WTC11 (cell line): ENCODE results near the gene OR52I2. TPM values are rescaled to one million over a fixed set of nuclear protein-coding genes. Genes with fewer than 3 reads are reported as not detected.

Experiments
- ATAC-seq: fragments of 200-7000 bp; cut with Tn5 transposase; 2 replicates; pipeline ENCODE4 v1.10.0; 2021; ENCODE audit warnings: mild to moderate bottlenecking, moderate library complexity
- CTCF ChIA-PET: fragments of 300-600 bp; sonication (Branson Sonifier 250); formaldehyde crosslinking; loops from one replicate; lab custom pipeline; 2021; ENCODE audit warnings: antibody characterized with exemption; lab: Charles Lee
- POLR2A ChIA-PET: fragments of 350-600 bp; sonication (Branson Sonifier 250); formaldehyde crosslinking; loops from one replicate; lab custom pipeline; 2021; ENCODE audit warnings: antibody characterized with exemption; lab: Charles Lee
- DNase-seq: peaks from one replicate; pipeline ENCODE4 v3.0.0; 2021; ENCODE audit warnings: low spot score
- H3K27ac Mint-ChIP-seq: 2 replicates; pipeline ENCODE4 v1.8.0; 2021; ENCODE audit warnings: mixed read lengths
- H3K27me3 Mint-ChIP-seq: 2 replicates; pipeline ENCODE4 v1.8.0; 2021; ENCODE audit warnings: low read depth, mild to moderate bottlenecking, moderate library complexity, mixed read lengths
- H3K36me3 Mint-ChIP-seq: 2 replicates; pipeline ENCODE4 v1.8.0; 2021; ENCODE audit warnings: mixed read lengths
- H3K4me1 Mint-ChIP-seq: 2 replicates; pipeline ENCODE4 v1.8.0; 2022; ENCODE audit warnings: mixed read lengths
- H3K4me3 Mint-ChIP-seq: 2 replicates; pipeline ENCODE4 v1.8.0; 2021; ENCODE audit warnings: mild to moderate bottlenecking, moderate library complexity, mixed read lengths
- H3K9me3 Mint-ChIP-seq: 2 replicates; pipeline ENCODE4 v1.8.0; 2021; ENCODE audit warnings: mixed read lengths
- CBFB ChIP-seq: sonication (generic); formaldehyde crosslinking; IDR thresholded peaks from 2 replicates; pipeline ENCODE4 v1.8.1; 2022; ENCODE audit warnings: mild to moderate bottlenecking, low read depth, missing genetic modification reagents
- GABPB1 ChIP-seq: sonication (generic); formaldehyde crosslinking; IDR thresholded peaks from 2 replicates; pipeline ENCODE4 v1.8.1; 2023; ENCODE audit warnings: mild to moderate bottlenecking, missing genetic modification reagents
- HMGA2 ChIP-seq: fragments of 250-450 bp; sonication (Bioruptor Pico); IDR thresholded peaks from 2 replicates; pipeline ENCODE4 v1.4.0; 2021; ENCODE audit warnings: mild to moderate bottlenecking, moderate library complexity
- MXD4 ChIP-seq: fragments of 250-450 bp; sonication (Bioruptor Pico); IDR thresholded peaks from 2 replicates; pipeline ENCODE4 v1.8.0; 2021; ENCODE audit warnings: mild to moderate bottlenecking, moderate library complexity, borderline replicate concordance
- NFATC4 ChIP-seq: fragments of 250-450 bp; sonication (Bioruptor Pico); IDR thresholded peaks from 2 replicates; pipeline ENCODE4 v1.9.0; 2021; ENCODE audit warnings: mild to moderate bottlenecking
- NR3C1 ChIP-seq: sonication (generic); formaldehyde crosslinking; conservative IDR thresholded peaks from 2 replicates; pipeline ENCODE4 v1.8.1; 2023; ENCODE audit warnings: low read depth, mild to moderate bottlenecking, missing genetic modification reagents
- SMAD3 ChIP-seq: sonication (generic); formaldehyde crosslinking; IDR thresholded peaks from 2 replicates; pipeline ENCODE4 v1.8.0; 2022; ENCODE audit warnings: missing genetic modification reagents, mild to moderate bottlenecking, borderline replicate concordance
- SMAD4 ChIP-seq: sonication (generic); formaldehyde crosslinking; IDR thresholded peaks from 2 replicates; pipeline ENCODE4 v1.8.0; 2022; ENCODE audit warnings: mild to moderate bottlenecking, missing genetic modification reagents
- SOX15 ChIP-seq: fragments of 250-450 bp; sonication (Bioruptor Pico); IDR thresholded peaks from 2 replicates; pipeline ENCODE4 v1.9.0; 2021; ENCODE audit warnings: mild to moderate bottlenecking
- TEAD4 ChIP-seq: sonication (generic); formaldehyde crosslinking; IDR thresholded peaks from 2 replicates; pipeline ENCODE4 v1.8.0; 2022; ENCODE audit warnings: mild to moderate bottlenecking, missing genetic modification reagents
- total RNA-seq: library from RNA; stranded (reverse); gene quantifications from 3 replicates; pipeline ENCODE4 v1.2.3, GENCODE V29; 2021
- TF ChIP-seq, protein P1 (sequence below): sonication (generic); formaldehyde crosslinking; IDR thresholded peaks from 2 replicates; pipeline ENCODE4 v1.8.0; 2022; ENCODE audit warnings: missing genetic modification reagents
- TF ChIP-seq, protein P2 (sequence below): sonication (generic); formaldehyde crosslinking; IDR thresholded peaks from 2 replicates; pipeline ENCODE4 v1.8.1; 2023; ENCODE audit warnings: mild to moderate bottlenecking, missing genetic modification reagents, borderline replicate concordance
- TF ChIP-seq, protein P3 (sequence below): fragments of 250-450 bp; sonication (Bioruptor Pico); conservative IDR thresholded peaks from 2 replicates; pipeline ENCODE4 v1.9.0; 2021; ENCODE audit warnings: mild to moderate bottlenecking
- TF ChIP-seq, protein P4 (sequence below): fragments of 250-450 bp; sonication (Bioruptor Pico); IDR thresholded peaks from 2 replicates; pipeline ENCODE4 v2.1.2; 2022; ENCODE audit warnings: mild to moderate bottlenecking, moderate library complexity

Gene OR52I2
- total RNA-seq, 1 experiment from 2014 or later = not detected

DNA sequence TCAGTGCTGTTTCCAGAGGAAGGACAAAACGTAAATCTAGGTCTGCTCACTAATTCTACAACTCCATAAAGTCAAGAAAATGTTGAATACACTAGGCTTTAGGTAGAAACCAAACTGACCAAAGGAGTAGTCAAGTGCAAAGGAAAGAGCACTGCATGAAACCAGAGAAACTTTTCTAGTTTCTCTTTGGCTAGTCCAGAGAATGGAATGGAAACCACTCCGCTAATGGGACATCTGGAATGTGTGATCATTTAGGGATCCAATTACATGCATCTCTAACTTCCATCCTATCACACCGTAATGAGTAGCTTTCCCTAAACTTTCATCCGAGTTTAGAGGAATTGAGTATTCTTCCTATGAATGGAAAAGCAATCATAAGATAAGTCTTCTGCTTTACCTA lies 34.1 kb upstream of the OR52I2 start:
- H3K27ac Mint-ChIP-seq = no peak overlapping the region
- DNase-seq = no peak
- H3K36me3 Mint-ChIP-seq = no peaks in the 10 kb centered on the region
- H3K27me3 Mint-ChIP-seq = peaks cover 12% of the 10 kb centered on the region
- ChIA-PET CTCF (interaction anchor here (1.1 to 2.3 kb wide), 2 partner anchors 360 to 366 kb away, joined by 4 to 12 read pairs; no protein-coding TSS in a partner anchor), POLR2A (no interaction called here)
- no peaks in the 10 kb centered on the region for H3K4me1 Mint-ChIP-seq
- peaks cover 12% of the 10 kb centered on the region for H3K9me3 Mint-ChIP-seq
- ATAC-seq = no peak
- no peak overlapping the region for H3K4me3 Mint-ChIP-seq
- TF ChIP-seq CBFB = no peak
- TF ChIP-seq MXD4 (CRISPR knock-in tag) = no peak
- TF ChIP-seq HMGA2 (CRISPR knock-in tag) = no peak
- TF ChIP-seq, protein P1, sequence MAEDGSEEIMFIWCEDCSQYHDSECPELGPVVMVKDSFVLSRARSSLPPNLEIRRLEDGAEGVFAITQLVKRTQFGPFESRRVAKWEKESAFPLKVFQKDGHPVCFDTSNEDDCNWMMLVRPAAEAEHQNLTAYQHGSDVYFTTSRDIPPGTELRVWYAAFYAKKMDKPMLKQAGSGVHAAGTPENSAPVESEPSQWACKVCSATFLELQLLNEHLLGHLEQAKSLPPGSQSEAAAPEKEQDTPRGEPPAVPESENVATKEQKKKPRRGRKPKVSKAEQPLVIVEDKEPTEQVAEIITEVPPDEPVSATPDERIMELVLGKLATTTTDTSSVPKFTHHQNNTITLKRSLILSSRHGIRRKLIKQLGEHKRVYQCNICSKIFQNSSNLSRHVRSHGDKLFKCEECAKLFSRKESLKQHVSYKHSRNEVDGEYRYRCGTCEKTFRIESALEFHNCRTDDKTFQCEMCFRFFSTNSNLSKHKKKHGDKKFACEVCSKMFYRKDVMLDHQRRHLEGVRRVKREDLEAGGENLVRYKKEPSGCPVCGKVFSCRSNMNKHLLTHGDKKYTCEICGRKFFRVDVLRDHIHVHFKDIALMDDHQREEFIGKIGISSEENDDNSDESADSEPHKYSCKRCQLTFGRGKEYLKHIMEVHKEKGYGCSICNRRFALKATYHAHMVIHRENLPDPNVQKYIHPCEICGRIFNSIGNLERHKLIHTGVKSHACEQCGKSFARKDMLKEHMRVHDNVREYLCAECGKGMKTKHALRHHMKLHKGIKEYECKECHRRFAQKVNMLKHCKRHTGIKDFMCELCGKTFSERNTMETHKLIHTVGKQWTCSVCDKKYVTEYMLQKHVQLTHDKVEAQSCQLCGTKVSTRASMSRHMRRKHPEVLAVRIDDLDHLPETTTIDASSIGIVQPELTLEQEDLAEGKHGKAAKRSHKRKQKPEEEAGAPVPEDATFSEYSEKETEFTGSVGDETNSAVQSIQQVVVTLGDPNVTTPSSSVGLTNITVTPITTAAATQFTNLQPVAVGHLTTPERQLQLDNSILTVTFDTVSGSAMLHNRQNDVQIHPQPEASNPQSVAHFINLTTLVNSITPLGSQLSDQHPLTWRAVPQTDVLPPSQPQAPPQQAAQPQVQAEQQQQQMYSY = no peak
- no peak for TF ChIP-seq TEAD4 (CRISPR knock-in tag)
- no peak for TF ChIP-seq SOX15 (CRISPR knock-in tag)
- TF ChIP-seq, protein P2, sequence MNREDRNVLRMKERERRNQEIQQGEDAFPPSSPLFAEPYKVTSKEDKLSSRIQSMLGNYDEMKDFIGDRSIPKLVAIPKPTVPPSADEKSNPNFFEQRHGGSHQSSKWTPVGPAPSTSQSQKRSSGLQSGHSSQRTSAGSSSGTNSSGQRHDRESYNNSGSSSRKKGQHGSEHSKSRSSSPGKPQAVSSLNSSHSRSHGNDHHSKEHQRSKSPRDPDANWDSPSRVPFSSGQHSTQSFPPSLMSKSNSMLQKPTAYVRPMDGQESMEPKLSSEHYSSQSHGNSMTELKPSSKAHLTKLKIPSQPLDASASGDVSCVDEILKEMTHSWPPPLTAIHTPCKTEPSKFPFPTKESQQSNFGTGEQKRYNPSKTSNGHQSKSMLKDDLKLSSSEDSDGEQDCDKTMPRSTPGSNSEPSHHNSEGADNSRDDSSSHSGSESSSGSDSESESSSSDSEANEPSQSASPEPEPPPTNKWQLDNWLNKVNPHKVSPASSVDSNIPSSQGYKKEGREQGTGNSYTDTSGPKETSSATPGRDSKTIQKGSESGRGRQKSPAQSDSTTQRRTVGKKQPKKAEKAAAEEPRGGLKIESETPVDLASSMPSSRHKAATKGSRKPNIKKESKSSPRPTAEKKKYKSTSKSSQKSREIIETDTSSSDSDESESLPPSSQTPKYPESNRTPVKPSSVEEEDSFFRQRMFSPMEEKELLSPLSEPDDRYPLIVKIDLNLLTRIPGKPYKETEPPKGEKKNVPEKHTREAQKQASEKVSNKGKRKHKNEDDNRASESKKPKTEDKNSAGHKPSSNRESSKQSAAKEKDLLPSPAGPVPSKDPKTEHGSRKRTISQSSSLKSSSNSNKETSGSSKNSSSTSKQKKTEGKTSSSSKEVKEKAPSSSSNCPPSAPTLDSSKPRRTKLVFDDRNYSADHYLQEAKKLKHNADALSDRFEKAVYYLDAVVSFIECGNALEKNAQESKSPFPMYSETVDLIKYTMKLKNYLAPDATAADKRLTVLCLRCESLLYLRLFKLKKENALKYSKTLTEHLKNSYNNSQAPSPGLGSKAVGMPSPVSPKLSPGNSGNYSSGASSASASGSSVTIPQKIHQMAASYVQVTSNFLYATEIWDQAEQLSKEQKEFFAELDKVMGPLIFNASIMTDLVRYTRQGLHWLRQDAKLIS (CRISPR knock-in tag) = no peak
- TF ChIP-seq, protein P3, sequence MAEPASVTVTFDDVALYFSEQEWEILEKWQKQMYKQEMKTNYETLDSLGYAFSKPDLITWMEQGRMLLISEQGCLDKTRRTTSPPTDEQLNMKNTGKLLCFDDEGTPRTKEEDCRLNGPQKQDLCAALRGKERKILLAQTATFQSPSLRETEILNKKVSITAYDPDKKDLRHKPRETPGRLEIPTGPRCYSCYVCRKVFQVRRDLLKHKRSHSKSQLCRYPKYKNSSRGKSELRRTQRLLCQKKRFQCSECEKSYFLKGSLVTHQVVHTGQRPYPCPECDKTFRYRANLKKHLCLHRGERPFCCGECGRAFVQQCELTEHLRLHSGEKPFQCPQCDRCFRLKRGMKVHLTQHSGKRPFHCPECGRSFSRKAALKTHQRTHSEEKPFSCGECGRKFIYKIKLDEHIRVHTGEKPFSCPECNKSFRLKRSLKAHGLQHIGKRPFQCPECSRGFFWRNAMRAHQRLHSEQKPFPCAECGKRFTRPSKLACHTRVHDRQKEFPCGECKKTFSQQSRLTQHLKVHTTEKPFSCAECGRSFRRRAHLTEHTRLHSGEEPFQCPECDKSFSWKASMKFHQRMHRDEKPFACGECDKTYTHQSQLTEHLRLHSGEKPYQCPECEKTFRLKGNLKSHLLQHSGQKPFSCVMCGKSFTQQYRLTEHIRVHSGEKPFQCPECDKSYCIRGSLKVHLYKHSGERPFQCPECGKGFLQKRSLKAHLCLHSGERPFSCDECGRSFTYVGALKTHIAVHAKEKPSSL (CRISPR knock-in tag) = no peak

DNA sequence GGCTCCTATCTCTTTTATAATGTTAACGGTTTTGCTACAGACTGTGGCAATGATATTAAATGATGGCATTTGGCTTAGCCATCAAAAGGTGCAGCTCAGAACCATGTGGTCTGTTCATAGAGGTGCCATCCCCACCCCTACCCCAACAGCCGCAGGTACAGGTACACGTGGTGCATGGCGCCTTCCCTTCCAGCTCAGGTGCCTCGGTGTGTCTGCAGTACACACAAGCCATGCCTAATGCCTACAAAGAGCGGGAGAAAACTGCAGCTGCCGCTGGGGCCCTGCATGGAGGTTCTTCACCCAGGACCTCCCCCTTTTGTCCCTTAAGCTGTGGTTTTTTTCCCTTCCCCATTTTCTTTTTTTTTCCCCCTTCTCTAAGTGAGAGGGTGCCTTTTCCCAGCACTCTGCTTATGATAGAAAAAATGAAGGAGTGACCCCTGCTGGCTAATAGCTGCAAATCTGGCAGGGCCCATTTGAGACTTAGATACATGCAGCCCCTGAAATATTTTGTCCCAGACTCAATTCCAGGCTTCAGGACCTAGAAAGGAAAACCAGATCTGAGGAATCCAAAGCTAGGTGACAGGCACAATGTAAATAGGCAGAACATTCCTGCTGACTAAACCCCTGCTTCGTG lies 30.1 kb upstream of the OR52I2 start:
- H3K9me3 Mint-ChIP-seq = peaks cover 20% of the 10 kb centered on the region
- TF ChIP-seq GABPB1 (CRISPR knock-in tag) = no peak
- peaks cover 10% of the 10 kb centered on the region for H3K27me3 Mint-ChIP-seq
- ChIA-PET CTCF (interaction anchor here (0.7 to 2.2 kb wide), 12 partner anchors 8 to 372 kb away, joined by 3 to 24 read pairs (median 4); no protein-coding TSS in a partner anchor), POLR2A (no interaction called here)
- H3K36me3 Mint-ChIP-seq = no peaks in the 10 kb centered on the region
- H3K4me1 Mint-ChIP-seq = no peaks in the 10 kb centered on the region
- H3K4me3 Mint-ChIP-seq = no peak overlapping the region
- no peak overlapping the region for H3K27ac Mint-ChIP-seq
- ATAC-seq (peak; percentile 93), DNase-seq (no peak)

DNA sequence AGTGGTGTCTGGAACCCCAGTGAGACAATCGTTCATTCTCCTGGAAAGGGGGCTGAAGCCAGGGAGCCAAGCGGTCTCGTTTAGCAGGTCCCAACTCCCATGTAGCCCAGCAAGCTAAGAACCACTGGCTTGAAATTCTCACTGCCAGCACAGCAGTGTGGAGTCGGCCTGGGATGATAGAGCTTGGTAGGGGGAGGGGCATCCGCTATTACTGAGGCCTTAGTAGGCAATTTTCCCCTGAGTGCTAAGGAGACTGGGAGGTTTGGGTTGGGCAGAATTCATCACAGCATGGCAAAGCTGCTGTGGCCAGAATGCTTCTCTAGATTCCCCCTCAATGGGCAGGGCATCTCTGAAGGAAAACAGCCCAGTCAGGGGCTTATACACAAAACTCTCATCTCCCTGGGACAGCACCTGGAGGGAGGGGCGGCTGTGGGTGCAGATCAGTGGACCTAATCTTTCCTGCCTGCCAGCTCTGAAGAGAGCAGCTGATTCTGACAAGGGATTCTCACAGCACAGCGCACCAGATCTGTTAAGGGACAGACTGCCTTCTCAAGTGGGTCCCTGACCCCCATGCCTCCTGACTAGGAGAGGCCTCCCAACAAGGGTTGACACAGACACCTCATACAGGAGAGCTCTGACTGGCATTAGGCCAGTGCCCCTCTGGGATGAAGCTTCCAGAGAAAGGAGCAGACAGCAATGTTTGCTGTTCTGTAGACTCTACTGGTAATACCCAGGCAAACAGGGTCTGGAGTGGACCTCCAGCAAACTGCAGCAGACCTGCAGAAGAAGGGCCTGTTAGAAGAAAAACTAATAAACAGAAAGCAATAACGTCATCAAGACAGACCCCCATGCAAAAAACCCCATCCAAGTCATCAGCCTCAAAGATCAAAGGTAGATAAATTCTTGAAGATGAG lies 21.8 kb upstream of the OR52I2 start:
- ChIA-PET POLR2A (no interaction called here), CTCF (interaction anchor here (0.8 to 1.1 kb wide), 3 partner anchors 20 to 375 kb away, joined by 3 to 5 read pairs (median 4); no protein-coding TSS in a partner anchor)
- Mint-ChIP-seq H3K36me3 (peaks cover 12% of the 10 kb centered on the region), H3K4me3 (no peak overlapping the region), H3K27ac (no peak overlapping the region), H3K9me3 (peaks cover 38% of the 10 kb centered on the region), H3K27me3 (peaks cover 2% of the 10 kb centered on the region), H3K4me1 (peaks cover 23% of the 10 kb centered on the region)
- DNase-seq (no peak), ATAC-seq (peak; percentile 79)
- TF ChIP-seq, protein P4, sequence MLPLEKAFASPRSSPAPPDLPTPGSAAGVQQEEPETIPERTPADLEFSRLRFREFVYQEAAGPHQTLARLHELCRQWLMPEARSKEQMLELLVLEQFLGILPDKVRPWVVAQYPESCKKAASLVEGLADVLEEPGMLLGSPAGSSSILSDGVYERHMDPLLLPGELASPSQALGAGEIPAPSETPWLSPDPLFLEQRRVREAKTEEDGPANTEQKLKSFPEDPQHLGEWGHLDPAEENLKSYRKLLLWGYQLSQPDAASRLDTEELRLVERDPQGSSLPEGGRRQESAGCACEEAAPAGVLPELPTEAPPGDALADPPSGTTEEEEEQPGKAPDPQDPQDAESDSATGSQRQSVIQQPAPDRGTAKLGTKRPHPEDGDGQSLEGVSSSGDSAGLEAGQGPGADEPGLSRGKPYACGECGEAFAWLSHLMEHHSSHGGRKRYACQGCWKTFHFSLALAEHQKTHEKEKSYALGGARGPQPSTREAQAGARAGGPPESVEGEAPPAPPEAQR (CRISPR knock-in tag) = no peak
- no peak for TF ChIP-seq SMAD3 (CRISPR knock-in tag)
- TF ChIP-seq, protein P2 (CRISPR knock-in tag) = no peak
- TF ChIP-seq SMAD4 (CRISPR knock-in tag) = no peak
- no peak for TF ChIP-seq NR3C1 (CRISPR knock-in tag)
- TF ChIP-seq NFATC4 (CRISPR knock-in tag) = no peak
